Fibroblast of upper back skin (primary cell): ENCODE measurements around the gene GPC5.
"Not testable (repeated sequence)": the region's sequence is repeated elsewhere in the genome, so short reads cannot be mapped to it uniquely, and the experiment has no call there.

Experiments used
- DNase-seq: peaks from one replicate; pipeline ENCODE4 v3.0.0-alpha.2; 2013

GPC5 gene

GRCh38 chr13:92719868-92720267 lies 1321.4 kb downstream of the GPC5 start:
- DNase-seq = no peak

GRCh38 chr13:92721620-92722019 lies 1323.2 kb downstream of the GPC5 start:
- DNase-seq = no peak

- DNase-seq = peak; percentile 57
These were observed 1328.7 kb downstream of the GPC5 start for GRCh38 chr13:92727118-92727517.

- DNase-seq = no peak
These were observed 1335.6 kb downstream of the GPC5 start for GRCh38 chr13:92734068-92734467.

- DNase-seq = no peak
These were observed 1336.1 kb downstream of the GPC5 start for GRCh38 chr13:92734545-92734944.

GRCh38 chr13:92735909-92736308 lies 1337.5 kb downstream of the GPC5 start:
- DNase-seq = no peak

GRCh38 chr13:92739306-92739818 lies 1340.9 kb downstream of the GPC5 start:
- peak; percentile 33 for DNase-seq

GRCh38 chr13:92743992-92744391 lies 1345.6 kb downstream of the GPC5 start:
- no peak for DNase-seq

- DNase-seq = no peak
These were observed 1346.8 kb downstream of the GPC5 start for GRCh38 chr13:92745258-92745657.

GRCh38 chr13:92752705-92753104 lies 1354.3 kb downstream of the GPC5 start:
- DNase-seq = not testable (repeated sequence)

GRCh38 chr13:92761710-92762109 lies 1363.3 kb downstream of the GPC5 start:
- DNase-seq = no peak

GRCh38 chr13:92767468-92767867 lies 1369.0 kb downstream of the GPC5 start:
- DNase-seq = no peak

- DNase-seq = peak; percentile 31
These were observed 1370.2 kb downstream of the GPC5 start for GRCh38 chr13:92768602-92769001.

- DNase-seq = peak; percentile 73
These were observed 1370.6 kb downstream of the GPC5 start for GRCh38 chr13:92769046-92769445.

- peak; percentile 61 for DNase-seq
These were observed 1377.2 kb downstream of the GPC5 start for GRCh38 chr13:92775658-92776057.

- DNase-seq = no peak
These were observed 1383.7 kb downstream of the GPC5 start for GRCh38 chr13:92781965-92782690.

- peak; percentile 73 for DNase-seq
These were observed 1404.4 kb downstream of the GPC5 start for GRCh38 chr13:92802776-92803175.

- peak; percentile 73 for DNase-seq
These were observed 1405.9 kb downstream of the GPC5 start for GRCh38 chr13:92804346-92804745.

GRCh38 chr13:92804926-92805325 lies 1406.5 kb downstream of the GPC5 start:
- DNase-seq = peak; percentile 88

- DNase-seq = no peak
These were observed 1407.3 kb downstream of the GPC5 start for GRCh38 chr13:92805766-92806165.

GRCh38 chr13:92806215-92806614 lies 1407.8 kb downstream of the GPC5 start:
- no peak for DNase-seq

GRCh38 chr13:92807353-92807752 lies 1408.9 kb downstream of the GPC5 start:
- DNase-seq = peak; percentile 70

- DNase-seq = no peak
These were observed 1409.5 kb downstream of the GPC5 start for GRCh38 chr13:92807966-92808365.

GRCh38 chr13:92821324-92821723 lies 1422.9 kb downstream of the GPC5 start:
- DNase-seq = no peak

GRCh38 chr13:92823059-92823458 lies 1424.6 kb downstream of the GPC5 start:
- DNase-seq = no peak
